ENCODE results near the gene SNRPA. TPM values are rescaled to one million over a fixed set of nuclear protein-coding genes. Genes with fewer than 3 reads are reported as not detected.
A peak's percentile ranks its signal among the peaks of the same experiment; 100 is the strongest.

Gene SNRPA
- total and polyA plus RNA-seq, 2 of the 13 experiments (the other 11 are each of a cell fraction or from before 2014, with no cell fraction given), result 59.6 to 162 TPM

DNA sequence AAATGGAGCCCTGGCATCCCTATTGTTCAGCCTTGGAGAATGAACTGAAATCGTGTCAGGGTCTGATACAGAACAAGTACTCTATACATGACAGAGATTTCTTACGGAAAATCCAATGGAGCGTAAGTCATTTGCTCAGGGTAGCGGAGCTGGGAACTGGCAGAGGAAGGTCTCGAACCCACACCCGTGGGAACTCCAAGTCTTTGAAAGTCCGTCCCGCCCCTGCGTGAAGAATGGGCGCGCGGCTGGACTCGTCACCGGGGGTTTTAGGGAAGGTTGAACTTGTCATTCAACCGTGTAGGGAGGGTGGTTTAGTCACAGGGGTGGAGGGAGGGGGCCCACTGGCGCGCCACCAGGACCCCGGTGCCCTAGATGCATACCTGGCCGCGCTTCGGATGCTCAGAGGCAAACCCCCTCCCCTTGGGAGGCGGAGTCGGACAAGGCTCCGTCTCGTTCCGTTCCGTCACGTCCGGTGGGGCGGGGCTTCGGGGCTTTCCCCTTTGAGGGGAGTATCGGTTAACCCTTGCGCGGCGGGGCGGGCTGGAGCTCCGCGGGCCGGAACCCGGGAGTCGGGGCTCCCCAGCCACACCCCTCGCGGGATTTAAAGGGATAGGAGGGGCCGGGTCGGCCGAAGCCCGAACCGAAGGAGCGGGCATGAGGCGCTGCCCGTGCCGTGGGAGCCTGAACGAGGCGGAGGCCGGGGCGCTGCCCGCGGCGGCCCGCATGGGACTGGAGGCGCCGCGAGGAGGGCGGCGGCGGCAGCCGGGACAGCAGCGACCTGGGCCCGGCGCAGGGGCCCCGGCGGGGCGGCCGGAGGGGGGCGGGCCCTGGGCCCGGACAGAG, 34.3 kb upstream of the SNRPA start, which contains the start of the genes COQ8B and ITPKC (continued):
- TF ChIP-seq, protein P1, sequence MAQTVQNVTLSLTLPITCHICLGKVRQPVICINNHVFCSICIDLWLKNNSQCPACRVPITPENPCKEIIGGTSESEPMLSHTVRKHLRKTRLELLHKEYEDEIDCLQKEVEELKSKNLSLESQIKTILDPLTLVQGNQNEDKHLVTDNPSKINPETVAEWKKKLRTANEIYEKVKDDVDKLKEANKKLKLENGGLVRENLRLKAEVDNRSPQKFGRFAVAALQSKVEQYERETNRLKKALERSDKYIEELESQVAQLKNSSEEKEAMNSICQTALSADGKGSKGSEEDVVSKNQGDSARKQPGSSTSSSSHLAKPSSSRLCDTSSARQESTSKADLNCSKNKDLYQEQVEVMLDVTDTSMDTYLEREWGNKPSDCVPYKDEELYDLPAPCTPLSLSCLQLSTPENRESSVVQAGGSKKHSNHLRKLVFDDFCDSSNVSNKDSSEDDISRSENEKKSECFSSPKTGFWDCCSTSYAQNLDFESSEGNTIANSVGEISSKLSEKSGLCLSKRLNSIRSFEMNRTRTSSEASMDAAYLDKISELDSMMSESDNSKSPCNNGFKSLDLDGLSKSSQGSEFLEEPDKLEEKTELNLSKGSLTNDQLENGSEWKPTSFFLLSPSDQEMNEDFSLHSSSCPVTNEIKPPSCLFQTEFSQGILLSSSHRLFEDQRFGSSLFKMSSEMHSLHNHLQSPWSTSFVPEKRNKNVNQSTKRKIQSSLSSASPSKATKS (CRISPR knock-in tag; IDR thresholded peaks at IDR 0.05), result no peak
- TF ChIP-seq, protein P2, sequence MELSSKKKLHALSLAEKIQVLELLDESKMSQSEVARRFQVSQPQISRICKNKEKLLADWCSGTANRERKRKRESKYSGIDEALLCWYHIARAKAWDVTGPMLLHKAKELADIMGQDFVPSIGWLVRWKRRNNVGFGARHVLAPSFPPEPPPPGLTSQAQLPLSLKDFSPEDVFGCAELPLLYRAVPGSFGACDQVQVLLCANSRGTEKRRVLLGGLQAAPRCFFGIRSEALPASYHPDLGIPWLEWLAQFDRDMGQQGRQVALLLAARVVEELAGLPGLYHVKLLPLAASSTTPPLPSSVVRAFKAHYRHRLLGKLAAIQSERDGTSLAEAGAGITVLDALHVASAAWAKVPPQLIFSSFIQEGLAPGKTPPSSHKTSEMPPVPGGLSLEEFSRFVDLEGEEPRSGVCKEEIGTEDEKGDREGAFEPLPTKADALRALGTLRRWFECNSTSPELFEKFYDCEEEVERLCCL (CRISPR knock-in tag; IDR thresholded peaks at IDR 0.05; ENCODE audit: borderline replicate concordance), result no peak
- TF ChIP-seq XRCC5 (optimal IDR thresholded peaks at IDR 0.05; ENCODE audit: low read length), result peak; percentile 49
- TF ChIP-seq ZNF292 (CRISPR knock-in tag; IDR thresholded peaks at IDR 0.05; ENCODE audit: borderline replicate concordance, low read depth), result no peak
- TF ChIP-seq ZNF235 (CRISPR knock-in tag; IDR thresholded peaks at IDR 0.05; ENCODE audit: borderline replicate concordance), result 0 out of 2 replicates have a peak, but pooled peaks have one; percentile 55
- no peak for TF ChIP-seq ARNT2 (CRISPR knock-in tag; IDR thresholded peaks at IDR 0.05; ENCODE audit: low read depth)
- TF ChIP-seq, protein P3, sequence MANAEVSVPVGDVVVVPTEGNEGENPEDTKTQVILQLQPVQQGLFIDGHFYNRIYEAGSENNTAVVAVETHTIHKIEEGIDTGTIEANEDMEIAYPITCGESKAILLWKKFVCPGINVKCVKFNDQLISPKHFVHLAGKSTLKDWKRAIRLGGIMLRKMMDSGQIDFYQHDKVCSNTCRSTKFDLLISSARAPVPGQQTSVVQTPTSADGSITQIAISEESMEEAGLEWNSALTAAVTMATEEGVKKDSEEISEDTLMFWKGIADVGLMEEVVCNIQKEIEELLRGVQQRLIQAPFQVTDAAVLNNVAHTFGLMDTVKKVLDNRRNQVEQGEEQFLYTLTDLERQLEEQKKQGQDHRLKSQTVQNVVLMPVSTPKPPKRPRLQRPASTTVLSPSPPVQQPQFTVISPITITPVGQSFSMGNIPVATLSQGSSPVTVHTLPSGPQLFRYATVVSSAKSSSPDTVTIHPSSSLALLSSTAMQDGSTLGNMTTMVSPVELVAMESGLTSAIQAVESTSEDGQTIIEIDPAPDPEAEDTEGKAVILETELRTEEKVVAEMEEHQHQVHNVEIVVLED (CRISPR knock-in tag; IDR thresholded peaks at IDR 0.05; ENCODE audit: borderline replicate concordance), result peak; percentile 37; the same call in 1 of the 2 replicates
- peak; percentile 76 for TF ChIP-seq POLR2G (IDR thresholded peaks at IDR 0.05; ENCODE audit: low read depth, low read length)
- TF ChIP-seq HNRNPK (IDR thresholded peaks at IDR 0.05; ENCODE audit: low read depth, low read length, poor library complexity, severe bottlenecking), result peak; percentile 68
- TF ChIP-seq TSC22D2 (CRISPR knock-in tag; IDR thresholded peaks at IDR 0.05; ENCODE audit: borderline replicate concordance), result no peak
- TF ChIP-seq ATF7 (IDR thresholded peaks at IDR 0.05), result no peak
- no peak for TF ChIP-seq ATF7 (CRISPR knock-in tag; IDR thresholded peaks at IDR 0.05)
- TF ChIP-seq ZBTB21 (CRISPR knock-in tag; IDR thresholded peaks at IDR 0.05), result no peak
- TF ChIP-seq REPIN1 (CRISPR knock-in tag; IDR thresholded peaks at IDR 0.05; ENCODE audit: borderline replicate concordance, low read depth), result no peak
- no peak for TF ChIP-seq KDM3A (CRISPR knock-in tag; IDR thresholded peaks at IDR 0.05; ENCODE audit: low read depth)
- TF ChIP-seq, protein P4, sequence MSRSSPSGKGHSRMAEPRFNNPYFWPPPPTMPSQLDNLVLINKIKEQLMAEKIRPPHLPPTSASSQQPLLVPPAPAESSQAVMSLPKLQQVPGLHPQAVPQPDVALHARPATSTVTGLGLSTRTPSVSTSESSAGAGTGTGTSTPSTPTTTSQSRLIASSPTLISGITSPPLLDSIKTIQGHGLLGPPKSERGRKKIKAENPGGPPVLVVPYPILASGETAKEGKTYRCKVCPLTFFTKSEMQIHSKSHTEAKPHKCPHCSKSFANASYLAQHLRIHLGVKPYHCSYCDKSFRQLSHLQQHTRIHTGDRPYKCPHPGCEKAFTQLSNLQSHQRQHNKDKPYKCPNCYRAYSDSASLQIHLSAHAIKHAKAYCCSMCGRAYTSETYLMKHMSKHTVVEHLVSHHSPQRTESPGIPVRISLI (CRISPR knock-in tag; IDR thresholded peaks at IDR 0.05; ENCODE audit: borderline replicate concordance), result no peak
- TF ChIP-seq ZNF790 (CRISPR knock-in tag; IDR thresholded peaks at IDR 0.05; ENCODE audit: borderline replicate concordance), result 0 out of 2 replicates have a peak, but pooled peaks have one; percentile 48
- TF ChIP-seq, protein P5, sequence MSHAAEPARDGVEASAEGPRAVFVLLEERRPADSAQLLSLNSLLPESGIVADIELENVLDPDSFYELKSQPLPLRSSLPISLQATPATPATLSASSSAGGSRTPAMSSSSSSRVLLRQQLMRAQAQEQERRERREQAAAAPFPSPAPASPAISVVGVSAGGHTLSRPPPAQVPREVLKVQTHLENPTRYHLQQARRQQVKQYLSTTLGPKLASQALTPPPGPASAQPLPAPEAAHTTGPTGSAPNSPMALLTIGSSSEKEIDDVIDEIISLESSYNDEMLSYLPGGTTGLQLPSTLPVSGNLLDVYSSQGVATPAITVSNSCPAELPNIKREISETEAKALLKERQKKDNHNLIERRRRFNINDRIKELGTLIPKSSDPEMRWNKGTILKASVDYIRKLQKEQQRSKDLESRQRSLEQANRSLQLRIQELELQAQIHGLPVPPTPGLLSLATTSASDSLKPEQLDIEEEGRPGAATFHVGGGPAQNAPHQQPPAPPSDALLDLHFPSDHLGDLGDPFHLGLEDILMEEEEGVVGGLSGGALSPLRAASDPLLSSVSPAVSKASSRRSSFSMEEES (CRISPR knock-in tag; IDR thresholded peaks at IDR 0.05), result peak; percentile 40; the same call in 1 of the 2 replicates
- no peak for TF ChIP-seq ZNF570 (CRISPR knock-in tag; IDR thresholded peaks at IDR 0.05; ENCODE audit: borderline replicate concordance)
- no peak for TF ChIP-seq JUNB (CRISPR knock-in tag; IDR thresholded peaks at IDR 0.05; ENCODE audit: borderline replicate concordance)

All from HepG2 (cell line).